HL-60 (cell line): ENCODE results near the gene B4GALT1.

Source experiments
- POLR2AphosphoS5 ChIP-seq: IDR thresholded peaks from 2 replicates; pipeline ENCODE4 v1.6.1; 2012; ENCODE audit warnings: low read depth
- SPI1 ChIP-seq: IDR thresholded peaks from 2 replicates; pipeline ENCODE4 v1.6.1; 2012; ENCODE audit warnings: low read depth, mild to moderate bottlenecking, borderline replicate concordance
- TF ChIP-seq, protein P1 (sequence below): IDR thresholded peaks from one replicate; pipeline ENCODE4 v1.5.1; 2011; ENCODE audit warnings: low read length, control low read depth, inconsistent platforms; ENCODE audit not compliant: insufficient read depth
- TF ChIP-seq, protein P2 (sequence below): IDR thresholded peaks from 2 replicates; pipeline ENCODE4 v1.6.1; 2012; ENCODE audit warnings: low read depth; ENCODE audit not compliant: insufficient replicate concordance

DNA sequence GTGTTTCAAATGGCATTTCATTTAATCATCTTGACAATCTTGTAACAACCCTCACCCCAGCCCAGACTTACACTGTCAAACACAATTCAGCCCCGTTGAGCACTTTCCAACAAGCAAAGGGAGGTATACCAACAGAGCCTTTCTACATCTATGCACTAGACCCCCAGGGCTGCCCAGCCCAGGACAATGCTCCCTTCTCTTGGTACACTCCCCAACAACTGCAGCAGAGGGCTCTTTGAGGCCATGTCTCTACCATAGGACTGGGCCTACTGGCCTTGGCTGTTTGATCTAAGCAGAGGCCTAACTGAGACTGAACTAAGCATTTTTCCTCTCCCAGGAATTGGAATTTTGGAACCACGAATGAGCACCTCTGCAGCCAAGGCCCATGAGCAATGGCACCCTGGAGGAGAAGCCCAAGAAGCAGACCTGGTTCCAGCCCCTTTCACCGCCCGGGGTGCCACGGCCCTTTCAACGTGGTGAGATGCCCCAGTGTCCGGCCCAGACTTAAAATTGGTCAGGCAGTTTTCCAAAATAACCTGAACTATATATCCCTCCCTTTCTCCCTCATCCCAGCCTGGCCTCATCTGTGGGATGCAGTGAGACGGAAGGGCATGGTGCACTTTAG lies 43.6 kb downstream of the B4GALT1 start:
- TF ChIP-seq, protein P1, sequence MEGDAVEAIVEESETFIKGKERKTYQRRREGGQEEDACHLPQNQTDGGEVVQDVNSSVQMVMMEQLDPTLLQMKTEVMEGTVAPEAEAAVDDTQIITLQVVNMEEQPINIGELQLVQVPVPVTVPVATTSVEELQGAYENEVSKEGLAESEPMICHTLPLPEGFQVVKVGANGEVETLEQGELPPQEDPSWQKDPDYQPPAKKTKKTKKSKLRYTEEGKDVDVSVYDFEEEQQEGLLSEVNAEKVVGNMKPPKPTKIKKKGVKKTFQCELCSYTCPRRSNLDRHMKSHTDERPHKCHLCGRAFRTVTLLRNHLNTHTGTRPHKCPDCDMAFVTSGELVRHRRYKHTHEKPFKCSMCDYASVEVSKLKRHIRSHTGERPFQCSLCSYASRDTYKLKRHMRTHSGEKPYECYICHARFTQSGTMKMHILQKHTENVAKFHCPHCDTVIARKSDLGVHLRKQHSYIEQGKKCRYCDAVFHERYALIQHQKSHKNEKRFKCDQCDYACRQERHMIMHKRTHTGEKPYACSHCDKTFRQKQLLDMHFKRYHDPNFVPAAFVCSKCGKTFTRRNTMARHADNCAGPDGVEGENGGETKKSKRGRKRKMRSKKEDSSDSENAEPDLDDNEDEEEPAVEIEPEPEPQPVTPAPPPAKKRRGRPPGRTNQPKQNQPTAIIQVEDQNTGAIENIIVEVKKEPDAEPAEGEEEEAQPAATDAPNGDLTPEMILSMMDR: no peak
- TF ChIP-seq POLR2AphosphoS5: no peak
- TF ChIP-seq, protein P2, sequence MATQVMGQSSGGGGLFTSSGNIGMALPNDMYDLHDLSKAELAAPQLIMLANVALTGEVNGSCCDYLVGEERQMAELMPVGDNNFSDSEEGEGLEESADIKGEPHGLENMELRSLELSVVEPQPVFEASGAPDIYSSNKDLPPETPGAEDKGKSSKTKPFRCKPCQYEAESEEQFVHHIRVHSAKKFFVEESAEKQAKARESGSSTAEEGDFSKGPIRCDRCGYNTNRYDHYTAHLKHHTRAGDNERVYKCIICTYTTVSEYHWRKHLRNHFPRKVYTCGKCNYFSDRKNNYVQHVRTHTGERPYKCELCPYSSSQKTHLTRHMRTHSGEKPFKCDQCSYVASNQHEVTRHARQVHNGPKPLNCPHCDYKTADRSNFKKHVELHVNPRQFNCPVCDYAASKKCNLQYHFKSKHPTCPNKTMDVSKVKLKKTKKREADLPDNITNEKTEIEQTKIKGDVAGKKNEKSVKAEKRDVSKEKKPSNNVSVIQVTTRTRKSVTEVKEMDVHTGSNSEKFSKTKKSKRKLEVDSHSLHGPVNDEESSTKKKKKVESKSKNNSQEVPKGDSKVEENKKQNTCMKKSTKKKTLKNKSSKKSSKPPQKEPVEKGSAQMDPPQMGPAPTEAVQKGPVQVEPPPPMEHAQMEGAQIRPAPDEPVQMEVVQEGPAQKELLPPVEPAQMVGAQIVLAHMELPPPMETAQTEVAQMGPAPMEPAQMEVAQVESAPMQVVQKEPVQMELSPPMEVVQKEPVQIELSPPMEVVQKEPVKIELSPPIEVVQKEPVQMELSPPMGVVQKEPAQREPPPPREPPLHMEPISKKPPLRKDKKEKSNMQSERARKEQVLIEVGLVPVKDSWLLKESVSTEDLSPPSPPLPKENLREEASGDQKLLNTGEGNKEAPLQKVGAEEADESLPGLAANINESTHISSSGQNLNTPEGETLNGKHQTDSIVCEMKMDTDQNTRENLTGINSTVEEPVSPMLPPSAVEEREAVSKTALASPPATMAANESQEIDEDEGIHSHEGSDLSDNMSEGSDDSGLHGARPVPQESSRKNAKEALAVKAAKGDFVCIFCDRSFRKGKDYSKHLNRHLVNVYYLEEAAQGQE: no peak
- no peak for TF ChIP-seq SPI1
